Lower leg skin (tissue), 4 donors: ENCODE results near the gene SLC22A1. TPM values are rescaled to one million over a fixed set of nuclear protein-coding genes. Genes with fewer than 3 reads are reported as not detected.
"Not testable (repeated sequence)": the region's sequence is repeated elsewhere in the genome, so short reads cannot be mapped to it uniquely, and the experiment has no call there.

ENCODE experiments used
- DNase-seq, 2 donors: peaks; one replicate each; pipeline ENCODE4 v3.0.0-alpha.2; 2019; ENCODE audit warnings: low spot score in 2 of 2
- H3K4me3 ChIP-seq: fragments of 200-600 bp; sonication (generic); 2 replicates; pipeline ENCODE4 v1.5.1; 2017; ENCODE audit warnings: mild to moderate bottlenecking, low read depth; ENCODE audit not compliant: poor library complexity, severe bottlenecking
- POLR2A ChIP-seq, 2 donors: fragments of 450-650 bp; IDR thresholded peaks; one replicate each; pipeline ENCODE4 v1.6.1; 2016 to 2017; ENCODE audit warnings: antibody characterized with exemption in 2 of 2, mild to moderate bottlenecking in 1 of 2, moderate library complexity in 1 of 2
- WGBS, 2 donors: methylation state at CpG; one replicate each; pipeline ENCODE4 v1.1.5; 2018; 5-methylcytosine and 5-hydroxymethylcytosine counted together
- intact Hi-C: fragments of 100-400 bp; cut with DNase I; formaldehyde crosslinking; loops from one replicate; pipeline ENCODE4 v1.15.0; 2023; ENCODE audit warnings: low total_unique reads
- total RNA-seq, 4 donors: library from RNA; depleted of rRNA; stranded (reverse); fragments of >200 nt; gene quantifications; one replicate each; pipeline ENCODE4 v1.1.0, GENCODE V29; 2016
- TF ChIP-seq, protein P1 (sequence below), 3 donors: fragments of 450-650 bp; IDR thresholded peaks; one replicate each; pipeline ENCODE4 v1.5.1; 2016; ENCODE audit warnings: antibody characterized with exemption in 3 of 3, mild to moderate bottlenecking in 3 of 3, moderate library complexity in 2 of 3

The SLC22A1 gene
- total RNA-seq, 4 donors from 2014 or later, result 0.65 to 1.4 (median 0.80) TPM; not detected in 1

DNA sequence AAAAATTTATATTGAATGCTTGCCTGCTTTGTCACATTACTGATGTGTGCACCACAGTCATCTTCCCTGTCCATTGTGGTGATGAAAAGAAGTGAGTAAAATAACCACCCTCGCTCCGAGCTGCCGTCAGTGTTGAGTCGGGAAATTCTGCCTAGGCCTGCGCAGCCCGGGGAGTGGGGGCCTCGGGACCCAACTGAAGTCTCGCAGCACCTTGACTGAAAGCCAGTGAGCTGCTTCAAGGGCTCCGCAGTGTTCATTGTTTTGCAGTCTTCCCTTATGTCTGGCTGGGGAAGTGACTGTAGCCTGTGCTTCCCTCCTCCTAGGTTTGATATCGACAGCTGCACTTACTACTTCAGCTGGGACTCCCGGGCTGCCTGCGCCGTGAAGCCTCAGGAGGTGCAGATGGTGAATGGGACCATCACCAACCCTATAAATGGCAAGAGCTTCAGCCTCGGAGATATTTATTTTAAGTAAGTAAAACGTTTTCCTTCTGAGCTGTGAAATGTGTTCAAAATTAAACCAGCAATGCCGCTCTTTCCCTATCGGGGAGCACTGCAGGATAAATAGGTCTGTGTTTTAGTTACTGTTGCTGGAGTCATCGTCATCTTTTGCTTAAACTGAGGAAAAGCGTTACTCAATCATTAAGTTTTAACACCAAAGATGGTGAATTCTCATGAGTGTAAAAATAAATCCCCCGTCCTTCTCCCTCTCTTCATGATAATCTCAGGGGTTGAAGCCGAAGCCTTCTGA lies 32.7 kb upstream of the SLC22A1 start:
- WGBS, 2 donors, result 67 to 70% methylated on average over 21 of the region's 21 CpGs
- TF ChIP-seq POLR2A (IDR thresholded peaks at IDR 0.05), result no peak
- TF ChIP-seq, protein P1, sequence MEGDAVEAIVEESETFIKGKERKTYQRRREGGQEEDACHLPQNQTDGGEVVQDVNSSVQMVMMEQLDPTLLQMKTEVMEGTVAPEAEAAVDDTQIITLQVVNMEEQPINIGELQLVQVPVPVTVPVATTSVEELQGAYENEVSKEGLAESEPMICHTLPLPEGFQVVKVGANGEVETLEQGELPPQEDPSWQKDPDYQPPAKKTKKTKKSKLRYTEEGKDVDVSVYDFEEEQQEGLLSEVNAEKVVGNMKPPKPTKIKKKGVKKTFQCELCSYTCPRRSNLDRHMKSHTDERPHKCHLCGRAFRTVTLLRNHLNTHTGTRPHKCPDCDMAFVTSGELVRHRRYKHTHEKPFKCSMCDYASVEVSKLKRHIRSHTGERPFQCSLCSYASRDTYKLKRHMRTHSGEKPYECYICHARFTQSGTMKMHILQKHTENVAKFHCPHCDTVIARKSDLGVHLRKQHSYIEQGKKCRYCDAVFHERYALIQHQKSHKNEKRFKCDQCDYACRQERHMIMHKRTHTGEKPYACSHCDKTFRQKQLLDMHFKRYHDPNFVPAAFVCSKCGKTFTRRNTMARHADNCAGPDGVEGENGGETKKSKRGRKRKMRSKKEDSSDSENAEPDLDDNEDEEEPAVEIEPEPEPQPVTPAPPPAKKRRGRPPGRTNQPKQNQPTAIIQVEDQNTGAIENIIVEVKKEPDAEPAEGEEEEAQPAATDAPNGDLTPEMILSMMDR (IDR thresholded peaks at IDR 0.05), result no peak
- intact Hi-C loops, result no loop called here

DNA sequence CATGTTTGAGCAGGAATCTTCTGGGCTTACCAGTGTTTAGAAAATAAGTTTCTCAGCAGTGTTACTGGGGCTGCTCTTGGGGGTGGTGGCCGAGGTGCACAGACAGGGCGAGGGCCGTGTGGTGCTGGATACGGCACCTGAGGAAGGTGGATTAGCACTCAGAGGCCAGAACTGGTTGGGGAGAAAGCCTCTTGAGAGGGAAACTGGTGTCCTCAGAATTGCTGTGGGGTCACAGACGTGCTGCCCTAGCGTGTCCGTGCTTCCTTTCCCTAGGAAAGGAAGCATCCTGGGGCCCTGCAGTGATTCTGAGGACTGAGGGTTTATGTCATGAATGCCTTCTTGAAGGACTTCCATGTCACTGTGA lies 32.1 kb upstream of the SLC22A1 start:
- 92 to 97% methylated on average over 7 of the region's 7 CpGs for WGBS, 2 donors
- TF ChIP-seq, protein P1 (IDR thresholded peaks at IDR 0.05), result no peak
- no peak for TF ChIP-seq POLR2A (IDR thresholded peaks at IDR 0.05)
- intact Hi-C loops, result no loop called here
- no peak overlapping the region for H3K4me3 ChIP-seq
- no peak for DNase-seq

More for the DNA sequence above, 32.7 kb upstream of the SLC22A1 start:
- no peak for DNase-seq
- H3K4me3 ChIP-seq, result no peak overlapping the region

DNA sequence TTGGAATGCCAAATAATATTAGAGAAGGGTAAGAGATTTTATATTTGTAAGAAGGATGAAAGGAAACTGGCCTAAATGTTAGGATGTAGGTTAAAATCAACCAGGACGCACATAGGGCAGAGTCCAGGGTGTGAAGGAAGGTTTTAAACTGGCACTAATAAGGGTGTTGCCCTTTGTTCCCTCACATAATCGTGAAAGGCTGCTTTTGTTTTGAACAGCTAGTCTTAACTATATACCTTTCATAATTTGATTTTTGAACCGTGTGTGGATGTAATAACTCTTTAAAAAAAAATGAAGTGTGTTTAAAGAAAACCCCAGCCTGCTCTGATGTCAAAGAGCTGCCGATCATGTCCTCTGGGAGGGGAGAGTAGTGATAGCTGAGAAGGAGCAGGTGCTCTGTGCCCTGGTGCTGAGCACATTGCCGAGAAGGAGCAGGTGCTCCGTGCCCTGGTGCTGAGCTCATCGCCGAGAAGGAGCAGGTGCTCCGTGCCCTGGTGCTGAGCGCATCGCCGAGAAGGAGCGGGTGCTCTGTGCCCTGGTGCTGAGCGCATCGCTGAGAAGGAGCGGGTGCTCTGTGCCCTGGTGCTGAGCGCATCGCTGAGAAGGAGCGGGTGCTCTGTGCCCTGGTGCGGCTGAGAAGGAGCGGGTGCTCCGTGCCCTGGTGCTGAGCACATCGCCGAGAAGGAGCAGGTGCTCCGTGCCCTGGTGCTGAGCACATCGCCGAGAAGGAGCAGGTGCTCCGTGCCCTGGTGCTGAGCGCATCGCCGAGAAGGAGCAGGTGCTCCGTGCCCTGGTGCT lies 31.0 kb upstream of the SLC22A1 start:
- intact Hi-C loops, H3K4me3 ChIP-seq, DNase-seq: not testable (repeated sequence)
- 94 to 96% methylated on average over 23 to 27 of the region's 32 CpGs for WGBS, 2 donors

DNA sequence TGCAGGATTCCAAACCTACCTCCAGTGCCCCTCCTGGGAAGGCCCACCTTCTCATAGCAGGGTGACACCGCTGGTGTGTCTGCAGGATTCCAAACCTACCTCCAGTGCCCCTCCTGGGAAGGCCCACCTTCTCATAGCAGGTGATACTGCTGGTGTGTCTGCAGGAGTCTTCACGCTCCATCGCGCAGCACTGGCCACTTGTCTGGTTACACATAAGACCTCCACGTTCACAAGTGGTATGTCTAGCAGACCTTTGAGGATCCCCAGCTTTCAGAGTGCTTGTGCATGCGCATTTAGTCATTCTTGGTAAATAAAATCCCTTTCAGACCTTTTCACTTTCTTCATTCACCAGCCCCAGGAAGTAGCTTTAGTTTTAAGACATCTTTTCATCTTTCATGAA lies 29.4 kb upstream of the SLC22A1 start:
- H3K4me3 ChIP-seq, intact Hi-C loops, DNase-seq: not testable (repeated sequence)
- WGBS, 2 donors, result 96 to 97% methylated on average over 6 of the region's 6 CpGs

DNA sequence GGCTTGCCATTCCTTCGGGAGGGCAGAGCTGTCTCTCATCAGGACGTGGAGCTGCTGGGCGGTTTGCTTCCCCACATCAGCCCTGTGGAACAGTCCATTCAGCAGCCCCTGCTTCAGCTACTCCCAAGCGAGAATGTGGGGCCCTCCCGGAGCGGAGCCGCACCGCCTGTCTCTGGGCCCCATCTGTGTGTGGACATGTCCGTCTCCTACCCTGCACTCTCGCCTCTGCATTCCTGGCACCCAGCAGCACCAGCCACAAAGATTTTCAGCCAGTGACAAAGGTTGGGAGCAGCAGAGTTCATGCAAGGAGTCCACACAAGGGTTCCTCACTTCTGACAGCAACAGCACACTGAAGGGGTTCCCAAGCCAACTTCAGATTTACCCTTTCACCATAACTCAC lies 29.0 kb upstream of the SLC22A1 start:
- WGBS, 2 donors, result 83 to 92% methylated on average over 10 of the region's 10 CpGs
- no peak overlapping the region for H3K4me3 ChIP-seq
- no peak for TF ChIP-seq POLR2A (IDR thresholded peaks at IDR 0.05)
- TF ChIP-seq, protein P1 (IDR thresholded peaks at IDR 0.05), result no peak
- DNase-seq, result no peak
- intact Hi-C loops, result no loop called here

DNA sequence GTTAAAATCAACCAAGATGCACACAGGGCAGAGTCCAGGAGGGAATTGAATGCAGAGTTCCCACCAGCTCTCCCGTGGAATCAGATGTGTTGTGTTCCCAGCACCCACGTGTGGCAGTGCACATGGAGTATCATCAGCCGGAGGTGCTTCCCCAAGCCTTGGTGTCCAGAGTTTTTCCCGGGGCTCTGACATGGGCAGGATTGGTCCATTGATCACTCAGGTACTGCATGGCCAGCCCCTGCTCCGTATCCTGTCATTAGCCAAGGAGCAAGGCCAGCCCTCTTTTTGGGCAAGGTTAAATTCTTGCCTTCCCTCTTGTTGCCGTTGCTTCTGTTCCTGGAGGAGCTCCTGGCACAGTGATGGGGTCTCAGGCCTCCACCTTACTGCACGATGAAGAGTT lies 28.6 kb upstream of the SLC22A1 start:
- DNase-seq, result no peak
- WGBS, 2 donors, result 83 to 88% methylated on average over 7 of the region's 7 CpGs
- TF ChIP-seq, protein P1 (IDR thresholded peaks at IDR 0.05), result no peak
- TF ChIP-seq POLR2A (IDR thresholded peaks at IDR 0.05), result no peak
- intact Hi-C loops, result no loop called here
- no peak overlapping the region for H3K4me3 ChIP-seq
